A549 (cell line): Measurements from ENCODE around the gene FEM1C. TPM values are rescaled to one million over a fixed set of nuclear protein-coding genes. Genes with fewer than 3 reads are reported as not detected.

Experiments used
- ATAC-seq, 2 experiments: fragments of 200-7000 bp in 1 of 2; fragments of >200 bp in 1 of 2; cut with Nextera tagmentation in 1 of 2; cut with Tn5 transposase in 1 of 2; 3 replicates each; pipeline versions ENCODE4 v1.8.0 to v1.9.1; 2018 to 2020; ENCODE audit warnings: mild to moderate bottlenecking in 1 of 2, moderate library complexity in 1 of 2
- CTCF ChIA-PET: fragments of 300-600 bp; sonication (Branson Sonifier 250); formaldehyde crosslinking; extraction: SDS; loops from one replicate; lab custom pipeline; 2021; ENCODE audit warnings: antibody characterized with exemption, inconsistent platforms; lab: Yijun Ruan, JAX
- POLR2A ChIA-PET: fragments of 350-600 bp; formaldehyde crosslinking; extraction: SDS; loops from one replicate; lab custom pipeline; 2021; ENCODE audit warnings: antibody characterized with exemption, inconsistent platforms; lab: Yijun Ruan, JAX
- DNase-seq, 2 experiments: peaks; one replicate each; pipeline versions ENCODE4 v3.0.0 to v3.0.0-alpha.2; 2011 to 2016; ENCODE audit warnings: low read depth in 1 of 2, low spot score in 1 of 2
- FAIRE-seq: peaks from 2 replicates; lab custom pipeline; 2011; peaks lifted over from hg19 to GRCh38; lab: Jason Lieb, UNC
- H3K27ac ChIP-seq, 2 experiments: fragments of >200 bp; sonication (Bioruptor Twin); formaldehyde crosslinking; 3 replicates each; pipeline ENCODE4 v1.5.1; 2016 to 2017
- H3K4me1 ChIP-seq: fragments of >200 bp; sonication (Bioruptor Twin); formaldehyde crosslinking; 3 replicates; pipeline ENCODE4 v1.6.1; 2016
- H3K4me2 ChIP-seq: fragments of >200 bp; sonication (Bioruptor Twin); formaldehyde crosslinking; 3 replicates; pipeline ENCODE4 v1.6.1; 2016
- H3K4me3 ChIP-seq: fragments of >200 bp; sonication (Bioruptor Twin); formaldehyde crosslinking; 3 replicates; pipeline ENCODE4 v1.5.1; 2016
- H3K9me3 ChIP-seq: fragments of >200 bp; sonication (Bioruptor Twin); formaldehyde crosslinking; 3 replicates; pipeline ENCODE4 v1.6.1; 2016
- BHLHE40 ChIP-seq: IDR thresholded peaks from 2 replicates; pipeline ENCODE4 v1.6.1; 2012; ENCODE audit warnings: low read depth, low read length, inconsistent platforms
- CBX2 ChIP-seq: fragments of 200-600 bp; sonication (generic); IDR thresholded peaks from 2 replicates; pipeline ENCODE4 v1.6.1; 2016; ENCODE audit warnings: low read depth, mild to moderate bottlenecking, borderline replicate concordance
- CBX8 ChIP-seq: fragments of 200-600 bp; sonication (generic); IDR thresholded peaks from 2 replicates; pipeline ENCODE4 v1.6.1; 2016
- CHD2 ChIP-seq: fragments of 150-350 bp; IDR thresholded peaks from 2 replicates; pipeline ENCODE4 v1.6.1; 2014; ENCODE audit warnings: low read length; ENCODE audit not compliant: partially characterized antibody
- CHD4 ChIP-seq: fragments of 200-600 bp; sonication (generic); IDR thresholded peaks from 2 replicates; pipeline ENCODE4 v1.6.1; 2016; ENCODE audit warnings: antibody characterized with exemption, mild to moderate bottlenecking, borderline replicate concordance
- EHF ChIP-seq: fragments of 250-450 bp; sonication (Bioruptor Pico); IDR thresholded peaks from 2 replicates; pipeline ENCODE4 v1.5.0; 2020; ENCODE audit warnings: mild to moderate bottlenecking
- GATA3 ChIP-seq: IDR thresholded peaks from 2 replicates; pipeline ENCODE4 v1.6.1; 2012; ENCODE audit warnings: borderline replicate concordance
- HEYL ChIP-seq: fragments of 250-450 bp; sonication (Bioruptor Pico); IDR thresholded peaks from 2 replicates; pipeline ENCODE4 v1.8.0; 2021; ENCODE audit warnings: mild to moderate bottlenecking, moderate library complexity
- HOXB5 ChIP-seq: fragments of 250-450 bp; sonication (Bioruptor Pico); IDR thresholded peaks from 2 replicates; pipeline ENCODE4 v1.5.0; 2020; ENCODE audit warnings: mild to moderate bottlenecking, moderate library complexity
- JUN ChIP-seq, 2 experiments: fragments of >200 bp; sonication (Bioruptor Twin); formaldehyde crosslinking; IDR thresholded peaks; 2 replicates in 1 of 2; 3 replicates in 1 of 2; pipeline ENCODE4 v1.6.1; 2016 to 2017
- JUNB ChIP-seq: fragments of >200 bp; sonication (Bioruptor Twin); formaldehyde crosslinking; IDR thresholded peaks from 2 replicates; pipeline ENCODE4 v1.6.1; 2016
- KDM1A ChIP-seq: fragments of 200-600 bp; sonication (generic); IDR thresholded peaks from 2 replicates; pipeline ENCODE4 v1.6.1; 2016; ENCODE audit warnings: low read depth, mild to moderate bottlenecking
- MAFK ChIP-seq: fragments of 450-650 bp; IDR thresholded peaks from 2 replicates; pipeline ENCODE4 v1.6.1; 2014; ENCODE audit not compliant: partially characterized antibody
- MAZ ChIP-seq: fragments of 150-350 bp; IDR thresholded peaks from 2 replicates; pipeline ENCODE4 v1.6.1; 2014; ENCODE audit warnings: antibody characterized with exemption, low read depth, low read length, borderline replicate concordance
- MYC ChIP-seq: IDR thresholded peaks from 2 replicates; pipeline ENCODE4 v1.6.1; 2012; ENCODE audit warnings: mild to moderate bottlenecking, inconsistent platforms, low read length, improper control_type of control experiment, borderline replicate concordance
- NPAS2 ChIP-seq: fragments of 250-450 bp; sonication (Bioruptor Pico); IDR thresholded peaks from 2 replicates; pipeline ENCODE4 v1.8.0; 2022; ENCODE audit warnings: mild to moderate bottlenecking, moderate library complexity, borderline replicate concordance
- NR3C1 ChIP-seq: fragments of >200 bp; sonication (Bioruptor Twin); formaldehyde crosslinking; IDR thresholded peaks from 3 replicates; pipeline ENCODE4 v1.6.1; 2017
- PHF8 ChIP-seq: fragments of 200-600 bp; sonication (generic); IDR thresholded peaks from 2 replicates; pipeline ENCODE4 v1.6.1; 2016; ENCODE audit warnings: low read depth, mild to moderate bottlenecking, antibody characterized with exemption, moderate library complexity, borderline replicate concordance
- POLR2A ChIP-seq: IDR thresholded peaks from 2 replicates; pipeline ENCODE4 v1.6.1; 2012; ENCODE audit warnings: mild to moderate bottlenecking, low read length
- POLR2AphosphoS2 ChIP-seq: conservative IDR thresholded peaks from 2 replicates; pipeline ENCODE4 v1.6.1; 2012; ENCODE audit warnings: low read length, improper control_type of control experiment, inconsistent platforms
- RCOR1 ChIP-seq: fragments of 150-350 bp; IDR thresholded peaks from 2 replicates; pipeline ENCODE4 v1.6.1; 2014; ENCODE audit warnings: antibody characterized with exemption, low read length, low read depth
- SMC3 ChIP-seq: fragments of >200 bp; sonication (Bioruptor Twin); formaldehyde crosslinking; IDR thresholded peaks from 3 replicates; pipeline ENCODE4 v1.6.1; 2018; ENCODE audit warnings: inconsistent platforms
- ZFP36 ChIP-seq: fragments of 450-650 bp; IDR thresholded peaks from 2 replicates; pipeline ENCODE4 v1.6.1; 2014; ENCODE audit warnings: borderline replicate concordance; ENCODE audit not compliant: partially characterized antibody
- ZNF302 ChIP-seq: fragments of 250-450 bp; sonication (Bioruptor Pico); IDR thresholded peaks from 2 replicates; pipeline ENCODE4 v1.9.0; 2021; ENCODE audit warnings: inconsistent platforms, mild to moderate bottlenecking, moderate library complexity
- WGBS: methylation state at CpG from one replicate; pipeline ENCODE4 v1.1.6; 2017; ENCODE audit errors: missing lambda C conversion rate; 5-methylcytosine and 5-hydroxymethylcytosine counted together
- polyA plus RNA-seq, 4 experiments: library from polyadenylated mRNA; depleted of rRNA in 3 of 4; stranded (reverse); fragments of >200 nt; fragmentation: RNase III in 1 of 4; extraction: RNeasy Plus Mini Kit Qiagen cat#74134 plus additional on column Dnase treatment in 1 of 4; gene quantifications; 2 replicates in 3 of 4; 3 replicates in 1 of 4; pipeline ENCODE4 v1.2.3, GENCODE V29; 2011 to 2017
- TF ChIP-seq, protein P1 (sequence below): IDR thresholded peaks from 2 replicates; pipeline ENCODE4 v1.6.1; 2012; ENCODE audit warnings: low read depth, borderline replicate concordance
- TF ChIP-seq, protein P2 (sequence below): fragments of >200 bp; sonication (Bioruptor Twin); formaldehyde crosslinking; IDR thresholded peaks from 3 replicates; pipeline ENCODE4 v1.6.1; 2016

The FEM1C gene
- polyA plus RNA-seq, 2 of the 4 experiments (the other 2 are of a cell fraction): 6.3 to 8.4 TPM

DNA sequence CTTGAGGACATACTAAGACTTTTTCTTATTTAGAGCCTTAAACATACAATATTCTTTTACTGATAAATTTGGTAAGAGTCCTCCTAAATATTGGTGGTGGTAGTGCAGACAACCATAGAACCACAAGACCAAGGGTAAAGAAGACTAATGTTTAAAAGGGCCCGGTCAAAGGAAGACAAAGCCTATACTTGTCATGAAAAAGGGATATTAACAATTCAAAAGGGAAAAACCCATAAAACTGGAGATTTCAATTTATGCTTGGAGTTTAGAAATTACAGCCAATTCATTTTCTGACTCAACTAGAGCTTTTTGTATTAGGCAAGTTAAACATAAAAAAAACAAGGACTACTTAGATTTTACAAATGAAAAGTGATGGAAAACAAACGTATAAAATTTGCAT lies 24.4 kb downstream of the FEM1C start:
- Histone ChIP-seq H3K4me1 (peaks cover 30% of the 10 kb centered on the region), H3K4me3 (no peak overlapping the region), H3K27ac (no peak overlapping the region), H3K9me3 (no peaks in the 10 kb centered on the region), H3K4me2 (no peak overlapping the region)
- FAIRE-seq (no peak), DNase-seq (no peak), ATAC-seq (no peak)
- CTCF ChIA-PET: interaction anchor here (2.1 kb wide), 1 partner anchor 143 kb away, joined by 7 read pairs; no protein-coding TSS in a partner anchor
- TF ChIP-seq JUNB: no peak
- TF ChIP-seq, protein P1, sequence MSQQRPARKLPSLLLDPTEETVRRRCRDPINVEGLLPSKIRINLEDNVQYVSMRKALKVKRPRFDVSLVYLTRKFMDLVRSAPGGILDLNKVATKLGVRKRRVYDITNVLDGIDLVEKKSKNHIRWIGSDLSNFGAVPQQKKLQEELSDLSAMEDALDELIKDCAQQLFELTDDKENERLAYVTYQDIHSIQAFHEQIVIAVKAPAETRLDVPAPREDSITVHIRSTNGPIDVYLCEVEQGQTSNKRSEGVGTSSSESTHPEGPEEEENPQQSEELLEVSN: no peak
- no peak for TF ChIP-seq KDM1A
- TF ChIP-seq POLR2AphosphoS2: no peak
- TF ChIP-seq ZNF302 (CRISPR knock-in tag): no peak
- no peak for TF ChIP-seq NR3C1
- no peak for TF ChIP-seq CHD4
- TF ChIP-seq, protein P2, sequence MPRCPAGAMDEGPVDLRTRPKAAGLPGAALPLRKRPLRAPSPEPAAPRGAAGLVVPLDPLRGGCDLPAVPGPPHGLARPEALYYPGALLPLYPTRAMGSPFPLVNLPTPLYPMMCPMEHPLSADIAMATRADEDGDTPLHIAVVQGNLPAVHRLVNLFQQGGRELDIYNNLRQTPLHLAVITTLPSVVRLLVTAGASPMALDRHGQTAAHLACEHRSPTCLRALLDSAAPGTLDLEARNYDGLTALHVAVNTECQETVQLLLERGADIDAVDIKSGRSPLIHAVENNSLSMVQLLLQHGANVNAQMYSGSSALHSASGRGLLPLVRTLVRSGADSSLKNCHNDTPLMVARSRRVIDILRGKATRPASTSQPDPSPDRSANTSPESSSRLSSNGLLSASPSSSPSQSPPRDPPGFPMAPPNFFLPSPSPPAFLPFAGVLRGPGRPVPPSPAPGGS: no peak
- TF ChIP-seq EHF (CRISPR knock-in tag): no peak
- no peak for TF ChIP-seq BHLHE40
- POLR2A ChIA-PET: no interaction called here
- 94% methylated on average over 2 of the region's 2 CpGs for WGBS

DNA sequence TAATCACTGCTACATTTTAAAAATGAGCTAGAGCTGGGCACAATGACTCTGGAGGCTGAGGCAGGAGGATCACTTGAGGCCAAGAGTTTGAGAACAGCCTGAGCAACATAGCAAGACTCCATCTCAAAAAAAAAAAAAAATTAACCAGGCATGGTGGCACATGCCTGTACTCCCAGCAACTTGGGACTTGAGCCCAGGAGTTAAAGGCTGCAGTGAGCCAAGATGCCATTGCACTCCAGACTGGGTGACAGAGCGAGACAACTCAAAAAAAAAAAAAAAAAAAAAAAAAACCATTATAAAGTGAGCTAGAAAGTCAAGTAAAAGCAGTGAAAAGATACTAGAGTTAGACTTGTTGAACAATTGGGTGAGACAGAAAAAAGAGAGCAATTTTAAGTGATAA lies 28.2 kb downstream of the FEM1C start:
- Histone ChIP-seq H3K9me3 (no peaks in the 10 kb centered on the region), H3K27ac (no peak overlapping the region), H3K4me1 (0 out of 3 replicates have a peak, but pooled peaks cover 4% of the 10 kb centered on the region), H3K4me3 (no peak overlapping the region), H3K4me2 (no peak overlapping the region)
- ATAC-seq (no peak), FAIRE-seq (no peak), DNase-seq (no peak)
- 92% methylated on average over 1 of the region's 1 CpG for WGBS
- TF ChIP-seq RCOR1 (no peak), MAFK (no peak), NR3C1 (no peak), ZNF302 (CRISPR knock-in tag) (no peak), HEYL (CRISPR knock-in tag) (no peak), CBX8 (no peak), POLR2A (no peak), JUN (IDR thresholded peaks at IDR 0.05) (no peak), PHF8 (no peak), ZFP36 (no peak)
- CTCF ChIA-PET: interaction anchor here (1.0 kb wide), 1 partner anchor 9 kb away, joined by 3 read pairs; no protein-coding TSS in a partner anchor
- POLR2A ChIA-PET: no interaction called here

DNA sequence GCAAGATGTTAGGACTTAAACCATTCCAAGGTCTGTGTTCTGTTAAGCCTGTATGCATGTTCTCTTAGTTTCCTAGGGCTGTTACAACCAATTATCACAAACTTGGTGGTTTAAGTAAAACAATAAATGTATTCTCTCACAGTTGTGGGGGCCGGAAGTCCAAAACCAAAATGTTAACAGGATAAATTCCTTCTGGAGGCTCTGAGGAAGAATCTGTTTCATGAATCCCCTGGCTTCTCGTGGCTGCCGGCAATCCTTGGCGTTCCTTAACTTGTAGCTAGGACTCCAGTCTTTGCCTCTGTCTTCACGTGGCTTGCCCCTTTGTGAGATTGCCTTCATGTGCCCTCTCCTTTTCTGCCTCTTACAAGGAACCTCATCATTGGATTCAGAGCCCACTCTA lies 30.4 kb downstream of the FEM1C start:
- CTCF ChIA-PET: interaction anchor here (0.9 kb wide), 1 partner anchor 205 kb away, joined by 4 read pairs; no protein-coding TSS in a partner anchor
- ATAC-seq: no peak
- FAIRE-seq: no peak
- Histone ChIP-seq H3K4me3 (no peak overlapping the region), H3K27ac (no peak overlapping the region), H3K4me2 (no peak overlapping the region), H3K4me1 (0 out of 3 replicates have a peak, but pooled peaks cover 4% of the 10 kb centered on the region), H3K9me3 (no peaks in the 10 kb centered on the region)
- no peak for DNase-seq
- TF ChIP-seq POLR2AphosphoS2 (no peak), JUNB (no peak), MYC (no peak), HOXB5 (no peak), CBX8 (no peak), GATA3 (no peak), CHD2 (no peak), EHF (CRISPR knock-in tag) (no peak), CBX2 (no peak), ZFP36 (no peak), MAZ (no peak), CHD4 (no peak), NPAS2 (no peak), SMC3 (no peak)
- POLR2A ChIA-PET: no interaction called here
- 89% methylated on average over 5 of the region's 5 CpGs for WGBS
